Endometrium (tissue), 2 donors: ENCODE data around the gene LARGE1.
"Not testable (repeated sequence)": the region's sequence is repeated elsewhere in the genome, so short reads cannot be mapped to it uniquely, and the experiment has no call there.

Experiments used
- FAIRE-seq: peaks from 2 replicates; lab custom pipeline; 2012; peaks lifted over from hg19 to GRCh38; lab: Jason Lieb, UNC
- donor health status: control.
- donor health status: control.

Gene LARGE1

GRCh38 chr22:33883961-33884808 lies 36.1 kb downstream of the LARGE1 start:
- no peak for FAIRE-seq

DNA sequence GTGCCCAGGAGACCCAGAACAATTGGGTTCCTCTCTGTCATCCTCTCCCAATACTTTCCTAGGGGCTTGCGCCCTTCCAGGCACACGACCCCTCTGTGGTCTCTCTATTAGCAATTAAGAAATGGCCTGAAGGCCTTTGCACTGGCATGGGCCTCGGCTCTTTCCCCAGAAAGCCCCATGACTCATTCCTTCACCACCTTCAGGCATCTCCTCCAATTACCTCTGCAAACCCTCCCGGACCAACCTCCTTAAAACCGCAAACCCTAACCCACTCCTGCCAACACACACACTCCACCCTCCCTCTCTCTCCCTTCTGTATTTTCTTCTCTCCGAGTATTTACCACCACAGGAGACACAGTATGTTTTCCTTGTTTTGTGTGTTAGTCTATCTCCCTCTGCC lies 36.7 kb downstream of the LARGE1 start:
- FAIRE-seq = no peak

DNA sequence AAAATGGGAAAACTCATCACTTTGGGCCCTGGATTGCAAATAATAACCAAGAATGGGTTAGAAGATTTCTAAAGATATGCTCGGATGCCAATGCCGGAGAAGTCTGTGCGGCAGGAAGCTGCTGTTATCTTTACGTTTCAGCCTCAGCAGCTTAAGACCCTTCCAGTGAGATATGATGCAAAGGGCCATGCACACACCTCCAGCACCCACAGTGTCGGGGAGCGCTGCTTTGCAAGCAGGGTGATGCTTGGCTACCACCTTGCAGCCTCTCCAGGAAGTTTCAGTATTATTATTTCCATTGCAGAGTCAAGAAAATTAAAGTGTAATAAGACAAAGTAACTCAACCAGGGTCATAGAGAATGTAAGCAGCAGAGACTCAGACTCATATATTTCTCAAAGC lies 37.3 kb downstream of the LARGE1 start:
- FAIRE-seq = no peak

DNA sequence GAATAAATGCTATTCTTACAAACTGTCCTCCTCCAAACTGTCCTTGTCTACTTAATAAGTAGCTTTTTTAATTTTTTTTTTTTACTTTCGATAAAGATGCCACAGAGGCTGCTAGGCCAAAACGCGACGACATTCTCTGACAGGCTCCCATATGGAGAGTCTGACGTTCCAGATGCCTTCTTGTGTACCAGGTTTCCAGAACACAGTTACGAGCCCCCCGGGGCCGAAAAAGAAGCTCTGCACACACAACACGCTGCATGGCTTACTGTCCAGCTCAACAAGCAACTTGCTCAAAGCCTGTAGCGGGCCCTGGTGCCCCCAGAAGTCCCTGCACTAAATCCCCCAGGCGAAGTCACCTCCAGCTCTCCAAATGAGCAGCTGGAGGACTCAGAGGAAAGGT lies 39.3 kb downstream of the LARGE1 start:
- FAIRE-seq = no peak

DNA sequence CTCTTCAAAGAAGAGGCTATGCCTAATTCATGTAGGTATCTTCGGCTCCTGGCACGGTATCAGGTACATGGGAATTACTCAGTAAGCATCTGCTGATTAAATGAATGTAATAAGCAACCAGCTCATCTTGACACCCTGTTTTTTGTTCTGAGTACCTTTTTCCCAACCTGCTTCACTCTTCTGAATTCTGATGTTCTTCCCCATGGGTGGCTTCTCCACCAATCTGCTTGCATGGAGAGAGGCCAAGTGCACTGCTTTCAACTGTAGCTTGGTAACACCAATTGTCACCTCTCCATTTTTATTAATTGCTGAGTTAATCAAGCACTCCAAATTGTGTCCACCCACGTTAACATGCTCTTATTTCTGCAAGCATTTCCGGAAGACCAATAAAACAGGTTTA lies 40.5 kb downstream of the LARGE1 start:
- no peak for FAIRE-seq

GRCh38 chr22:33875316-33875715 lies 45.0 kb downstream of the LARGE1 start:
- no peak for FAIRE-seq

DNA sequence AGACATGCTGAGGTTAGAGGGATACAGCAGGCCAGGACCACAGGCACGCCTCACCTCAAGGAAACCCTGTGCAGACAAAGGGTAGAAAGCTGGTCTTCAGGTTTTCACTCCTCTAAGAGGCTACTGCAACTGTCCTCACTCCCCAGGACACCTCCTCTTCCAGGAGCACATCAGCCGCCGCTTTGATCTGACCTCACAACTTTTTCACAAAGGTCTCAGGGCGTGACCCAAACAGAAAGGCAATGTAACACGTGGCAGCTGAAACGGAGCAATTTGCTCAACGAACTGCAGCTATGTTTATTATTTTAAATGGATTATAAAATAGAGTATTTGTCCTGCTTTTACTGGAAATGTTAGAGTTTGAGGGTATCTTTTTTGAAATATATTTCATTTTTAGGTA lies 46.1 kb downstream of the LARGE1 start:
- no peak for FAIRE-seq

DNA sequence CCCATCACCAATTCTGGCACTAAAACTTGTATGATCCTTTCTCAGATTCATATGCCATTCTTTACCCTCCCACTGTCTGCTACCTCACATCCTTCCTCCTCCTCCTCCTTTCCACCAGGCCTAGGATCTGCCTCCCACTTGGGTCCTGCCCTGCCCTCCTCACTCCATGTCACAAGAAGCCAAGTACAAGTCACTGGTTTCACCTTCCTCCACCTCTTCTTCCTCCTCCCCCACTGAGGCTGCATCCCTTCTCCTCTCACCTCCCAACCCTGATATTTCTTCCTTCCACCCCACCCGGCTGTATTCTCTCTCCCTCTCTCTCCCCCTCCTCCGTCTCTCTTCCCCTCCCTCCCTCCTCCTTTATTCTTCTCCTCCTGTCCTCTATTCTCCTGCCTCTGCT lies 46.6 kb downstream of the LARGE1 start:
- no peak for FAIRE-seq

GRCh38 chr22:33873186-33873585 lies 47.1 kb downstream of the LARGE1 start:
- no peak for FAIRE-seq

- no peak for FAIRE-seq
Observed at GRCh38 chr22:33871935-33872334, 48.3 kb downstream of the LARGE1 start.

DNA sequence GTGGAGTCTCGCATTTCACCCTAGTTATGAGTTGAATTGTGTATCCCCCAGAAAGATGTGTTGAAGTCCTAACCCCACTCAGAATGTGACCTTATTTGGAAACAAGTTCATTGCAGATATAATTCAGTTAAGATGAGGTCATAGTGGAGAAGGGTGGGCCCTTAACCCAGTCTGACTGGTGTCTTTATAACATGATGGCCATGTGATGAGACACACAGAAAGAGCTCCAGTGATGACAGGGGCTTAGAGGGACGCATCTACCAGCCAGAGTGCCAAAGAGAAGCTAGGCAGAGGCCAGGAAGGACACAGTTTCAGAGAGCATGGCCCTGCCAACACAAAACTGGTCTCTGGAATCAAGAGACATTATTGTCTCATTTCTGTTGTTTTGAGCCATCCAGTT lies 50.3 kb downstream of the LARGE1 start:
- FAIRE-seq = no peak

DNA sequence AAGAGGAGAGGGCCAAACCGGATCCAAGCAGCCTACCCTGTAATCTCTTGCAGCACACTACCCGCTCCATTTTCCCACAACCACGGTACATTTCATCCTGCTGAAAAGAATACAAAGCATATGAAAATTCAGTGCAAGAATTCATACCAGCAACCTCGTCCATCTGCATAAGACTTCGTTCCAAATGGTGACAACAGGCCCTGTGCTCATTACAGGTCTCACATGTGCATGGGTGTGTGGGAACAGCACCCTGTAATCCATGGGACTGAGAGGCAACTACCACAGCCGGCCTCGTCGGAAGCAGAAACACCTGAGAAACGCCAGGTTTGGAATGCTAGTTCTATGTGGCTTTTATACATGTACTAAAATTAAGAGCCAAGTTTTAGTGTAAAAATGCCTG lies 52.3 kb downstream of the LARGE1 start:
- FAIRE-seq = no peak

GRCh38 chr22:33867118-33867866 lies 53.0 kb downstream of the LARGE1 start:
- FAIRE-seq = no peak

GRCh38 chr22:33866511-33866910 lies 53.8 kb downstream of the LARGE1 start:
- FAIRE-seq = no peak

DNA sequence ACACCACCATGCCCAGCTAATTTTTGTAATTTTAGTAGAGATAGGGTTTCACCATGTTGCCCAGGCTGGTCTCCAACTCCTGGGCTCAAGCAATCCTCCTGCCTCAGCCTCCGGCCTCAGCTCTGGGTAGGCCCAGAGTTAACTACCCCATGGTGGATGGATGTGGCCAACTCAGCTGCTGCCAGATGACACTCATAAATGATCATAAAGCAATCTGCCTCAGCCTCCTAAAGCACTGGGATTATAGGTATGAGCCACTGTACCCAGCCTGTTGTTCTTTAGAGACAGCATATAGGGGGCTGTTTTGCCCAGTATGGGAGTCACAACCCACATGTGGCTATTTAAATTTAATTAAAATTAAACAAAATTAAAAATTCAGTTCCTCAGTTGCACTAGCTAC lies 54.3 kb downstream of the LARGE1 start:
- FAIRE-seq = no peak

GRCh38 chr22:33865248-33865647 lies 55.0 kb downstream of the LARGE1 start:
- no peak for FAIRE-seq

- FAIRE-seq = no peak
Observed at GRCh38 chr22:33864723-33865130, 55.5 kb downstream of the LARGE1 start.

GRCh38 chr22:33861216-33861875 lies 58.9 kb downstream of the LARGE1 start:
- FAIRE-seq = no peak

- no peak for FAIRE-seq
Observed at GRCh38 chr22:33860386-33860785, 59.9 kb downstream of the LARGE1 start.

DNA sequence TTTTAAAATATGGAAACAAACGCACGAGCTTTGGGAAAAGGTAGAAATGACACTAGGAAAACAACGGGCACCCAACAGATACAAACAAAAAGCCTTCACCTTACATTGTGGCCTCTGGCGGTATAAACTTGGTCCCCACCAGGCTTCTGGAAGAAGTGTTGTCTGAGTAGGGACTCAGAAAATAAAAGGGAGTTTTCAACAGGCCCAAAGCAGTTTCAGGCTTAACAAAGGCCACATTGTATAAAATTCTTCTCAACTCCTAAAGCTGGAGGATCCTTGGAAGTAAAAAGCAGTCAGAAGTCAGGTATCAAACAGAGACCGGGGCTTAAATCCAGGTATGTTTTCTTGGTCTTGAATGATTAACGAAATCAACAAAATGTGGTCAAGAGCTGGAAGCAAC lies 61.0 kb downstream of the LARGE1 start:
- no peak for FAIRE-seq

DNA sequence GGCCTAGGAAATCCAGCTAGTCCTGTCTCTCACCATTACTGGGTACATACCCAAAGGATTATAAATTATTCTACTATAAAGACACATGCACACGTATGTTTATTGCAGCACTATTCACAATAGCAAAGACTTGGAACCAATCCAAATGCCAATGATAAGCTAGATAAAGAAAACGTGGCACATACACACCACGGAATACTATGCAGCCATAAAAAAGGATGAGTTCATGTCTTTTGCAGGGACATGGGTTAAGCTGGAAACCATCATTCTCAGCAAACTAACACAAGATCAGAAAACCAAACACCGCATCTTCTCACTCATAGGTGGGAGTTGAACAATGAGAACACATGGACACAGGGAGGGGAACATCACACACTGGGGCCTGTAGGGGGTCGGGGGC lies 61.6 kb downstream of the LARGE1 start:
- FAIRE-seq = not testable (repeated sequence)

DNA sequence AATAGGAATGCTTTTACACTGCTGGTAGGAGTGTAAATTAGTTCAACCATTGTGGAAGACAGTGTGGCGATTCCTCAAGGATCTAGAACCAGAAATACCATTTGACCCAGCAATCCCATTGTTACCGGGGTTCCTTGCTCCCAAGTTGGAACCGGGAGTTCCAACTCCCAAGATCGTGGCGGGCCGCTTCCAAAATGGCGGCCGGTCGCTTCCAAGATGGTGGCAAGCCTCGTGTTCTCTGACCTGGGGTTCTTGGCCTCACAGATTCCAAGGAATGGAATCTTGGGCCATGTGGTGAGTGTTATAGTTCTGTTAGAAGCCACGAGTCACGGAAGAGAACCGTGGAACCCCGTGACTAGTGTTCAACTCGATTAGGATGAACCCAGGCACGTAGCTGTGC lies 62.5 kb downstream of the LARGE1 start:
- not testable (repeated sequence) for FAIRE-seq

GRCh38 chr22:33854724-33855123 lies 65.6 kb downstream of the LARGE1 start:
- no peak for FAIRE-seq
